Measurements from ENCODE around the gene DDX42. TPM values are rescaled to one million over a fixed set of nuclear protein-coding genes. Genes with fewer than 3 reads are reported as not detected.

DDX42 gene
- total and polyA plus RNA-seq, 9 of the 15 experiments (the other 6 are each of a cell fraction or from before 2014, with no cell fraction given), result 16.5 to 149 (median 87.6) TPM

DNA sequence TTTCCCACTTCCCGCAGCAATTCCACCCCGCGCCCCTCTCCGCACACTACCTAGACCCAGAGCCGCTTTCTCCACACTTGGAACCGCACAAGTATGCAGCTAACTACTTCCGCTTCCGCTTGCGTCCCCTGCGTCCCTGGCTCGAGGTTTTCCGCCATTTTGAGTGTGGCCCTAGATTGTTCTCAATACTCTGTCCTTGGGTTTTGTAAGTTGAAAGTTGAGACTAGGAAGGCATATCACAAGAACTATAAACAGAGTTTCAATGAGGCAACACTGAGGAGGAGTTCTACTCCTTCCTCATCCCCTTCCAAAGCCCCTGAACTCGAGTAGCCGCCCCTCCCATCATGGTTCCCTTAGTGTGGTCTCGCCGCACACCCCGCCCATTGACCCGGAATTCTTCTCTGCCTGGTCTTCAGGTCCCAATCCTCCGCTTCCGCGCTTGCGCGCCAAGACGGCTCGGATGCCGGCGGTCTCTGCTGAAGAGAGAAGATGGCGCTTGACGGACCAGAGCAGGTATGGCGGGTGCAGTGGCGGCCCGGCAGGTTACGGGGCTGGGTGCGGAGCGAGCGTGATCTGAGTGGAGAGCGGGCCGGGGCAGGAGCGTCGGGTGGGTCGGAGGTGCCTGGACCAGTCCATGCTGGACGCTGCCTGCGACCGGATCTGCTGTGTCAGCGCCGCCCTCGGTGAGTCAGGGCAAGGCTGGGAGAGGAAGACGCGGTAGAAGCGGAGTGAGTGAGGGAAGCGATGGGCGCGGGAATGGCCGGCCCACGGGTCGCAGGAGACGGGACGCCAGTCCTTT is 53.2 kb downstream of the DDX42 start, which contains the start of the genes FTSJ3 and PSMC5 (continued):
- TF ChIP-seq YY1 (IDR thresholded peaks at IDR 0.05; ENCODE audit: borderline replicate concordance in 1 of 3, control insufficient read depth in 1 of 3, extremely low read depth in 1 of 3, insufficient read depth in 3 of 3, insufficient read length in 1 of 3, insufficient replicate concordance in 2 of 3, low read depth in 1 of 3, low read length in 2 of 3), result peak; percentile 93 to 98 (median 97)
- TF ChIP-seq GTF2E2 (tag; IDR thresholded peaks at IDR 0.05), result no peak; the same call in 1 of the 2 replicates
- TF ChIP-seq, protein P1, sequence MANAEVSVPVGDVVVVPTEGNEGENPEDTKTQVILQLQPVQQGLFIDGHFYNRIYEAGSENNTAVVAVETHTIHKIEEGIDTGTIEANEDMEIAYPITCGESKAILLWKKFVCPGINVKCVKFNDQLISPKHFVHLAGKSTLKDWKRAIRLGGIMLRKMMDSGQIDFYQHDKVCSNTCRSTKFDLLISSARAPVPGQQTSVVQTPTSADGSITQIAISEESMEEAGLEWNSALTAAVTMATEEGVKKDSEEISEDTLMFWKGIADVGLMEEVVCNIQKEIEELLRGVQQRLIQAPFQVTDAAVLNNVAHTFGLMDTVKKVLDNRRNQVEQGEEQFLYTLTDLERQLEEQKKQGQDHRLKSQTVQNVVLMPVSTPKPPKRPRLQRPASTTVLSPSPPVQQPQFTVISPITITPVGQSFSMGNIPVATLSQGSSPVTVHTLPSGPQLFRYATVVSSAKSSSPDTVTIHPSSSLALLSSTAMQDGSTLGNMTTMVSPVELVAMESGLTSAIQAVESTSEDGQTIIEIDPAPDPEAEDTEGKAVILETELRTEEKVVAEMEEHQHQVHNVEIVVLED (CRISPR knock-in tag; IDR thresholded peaks at IDR 0.05), result peak; percentile 99
- no peak for TF ChIP-seq RBM17 (IDR thresholded peaks at IDR 0.05; ENCODE audit: borderline replicate concordance, low read depth, low read length)
- no peak for TF ChIP-seq SIRT6 (IDR thresholded peaks at IDR 0.05; ENCODE audit: low read depth, low read length)
- TF ChIP-seq YBX1 (IDR thresholded peaks at IDR 0.05), result no peak
- no peak for TF ChIP-seq TAF15 (IDR thresholded peaks at IDR 0.05; ENCODE audit: low read depth, low read length)
- no peak for TF ChIP-seq TCFL5 (CRISPR knock-in tag; conservative IDR thresholded peaks at IDR 0.05)
- TF ChIP-seq, protein P2, sequence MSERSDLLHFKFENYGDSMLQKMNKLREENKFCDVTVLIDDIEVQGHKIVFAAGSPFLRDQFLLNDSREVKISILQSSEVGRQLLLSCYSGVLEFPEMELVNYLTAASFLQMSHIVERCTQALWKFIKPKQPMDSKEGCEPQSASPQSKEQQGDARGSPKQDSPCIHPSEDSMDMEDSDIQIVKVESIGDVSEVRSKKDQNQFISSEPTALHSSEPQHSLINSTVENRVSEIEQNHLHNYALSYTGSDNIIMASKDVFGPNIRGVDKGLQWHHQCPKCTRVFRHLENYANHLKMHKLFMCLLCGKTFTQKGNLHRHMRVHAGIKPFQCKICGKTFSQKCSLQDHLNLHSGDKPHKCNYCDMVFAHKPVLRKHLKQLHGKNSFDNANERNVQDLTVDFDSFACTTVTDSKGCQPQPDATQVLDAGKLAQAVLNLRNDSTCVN (CRISPR knock-in tag; IDR thresholded peaks at IDR 0.05), result 0 out of 2 replicates have a peak, but pooled peaks have one; percentile 68
- TF ChIP-seq POLR2H (tag; IDR thresholded peaks at IDR 0.05; ENCODE audit: low read depth), result peak; percentile 63
- no peak for TF ChIP-seq TRIM24 (IDR thresholded peaks at IDR 0.05)
- TF ChIP-seq DIDO1 (tag; IDR thresholded peaks at IDR 0.05; ENCODE audit: low read depth), result peak; percentile 88
- peak; percentile 62; the same call in 1 of the 2 replicates for TF ChIP-seq SIN3B (IDR thresholded peaks at IDR 0.05; ENCODE audit: low read depth)
- no peak for TF ChIP-seq ZNF717 (CRISPR knock-in tag; IDR thresholded peaks at IDR 0.05)
- TF ChIP-seq ZNF146 (CRISPR knock-in tag; IDR thresholded peaks at IDR 0.05; ENCODE audit: unreplicated experiment), result no peak
- no peak for TF ChIP-seq ZNF551 (CRISPR knock-in tag; IDR thresholded peaks at IDR 0.05)
- TF ChIP-seq OTX1 (CRISPR knock-in tag; IDR thresholded peaks at IDR 0.05), result 0 out of 2 replicates have a peak, but pooled peaks have one; percentile 48
- no peak for TF ChIP-seq U2AF1 (optimal IDR thresholded peaks at IDR 0.05; ENCODE audit: low read depth, low read length)
- no peak for TF ChIP-seq ESRRA (IDR thresholded peaks at IDR 0.05; ENCODE audit: borderline replicate concordance, low read depth)
- TF ChIP-seq POLR3A (IDR thresholded peaks at IDR 0.05; ENCODE audit: borderline replicate concordance, extremely low read depth, insufficient read depth, insufficient read length), result no peak
- peak; percentile 69 for TF ChIP-seq HNRNPLL (IDR thresholded peaks at IDR 0.05; ENCODE audit: low read depth, low read length, poor library complexity, severe bottlenecking)
- 0 out of 2 replicates have a peak, but pooled peaks have one; percentile 66 for TF ChIP-seq ZNF197 (CRISPR knock-in tag; IDR thresholded peaks at IDR 0.05; ENCODE audit: low read depth)
- TF ChIP-seq, protein P3, sequence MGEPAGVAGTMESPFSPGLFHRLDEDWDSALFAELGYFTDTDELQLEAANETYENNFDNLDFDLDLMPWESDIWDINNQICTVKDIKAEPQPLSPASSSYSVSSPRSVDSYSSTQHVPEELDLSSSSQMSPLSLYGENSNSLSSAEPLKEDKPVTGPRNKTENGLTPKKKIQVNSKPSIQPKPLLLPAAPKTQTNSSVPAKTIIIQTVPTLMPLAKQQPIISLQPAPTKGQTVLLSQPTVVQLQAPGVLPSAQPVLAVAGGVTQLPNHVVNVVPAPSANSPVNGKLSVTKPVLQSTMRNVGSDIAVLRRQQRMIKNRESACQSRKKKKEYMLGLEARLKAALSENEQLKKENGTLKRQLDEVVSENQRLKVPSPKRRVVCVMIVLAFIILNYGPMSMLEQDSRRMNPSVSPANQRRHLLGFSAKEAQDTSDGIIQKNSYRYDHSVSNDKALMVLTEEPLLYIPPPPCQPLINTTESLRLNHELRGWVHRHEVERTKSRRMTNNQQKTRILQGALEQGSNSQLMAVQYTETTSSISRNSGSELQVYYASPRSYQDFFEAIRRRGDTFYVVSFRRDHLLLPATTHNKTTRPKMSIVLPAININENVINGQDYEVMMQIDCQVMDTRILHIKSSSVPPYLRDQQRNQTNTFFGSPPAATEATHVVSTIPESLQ (CRISPR knock-in tag; IDR thresholded peaks at IDR 0.05), result no peak
